ENCODE data around the gene WDR20. TPM values are rescaled to one million over a fixed set of nuclear protein-coding genes. Genes with fewer than 3 reads are reported as not detected.

Gene WDR20
- total and polyA plus RNA-seq, 10 of the 15 experiments (the other 5 are each of a cell fraction or from before 2014, with no cell fraction given), result 9.1 to 25.9 (median 18.4) TPM

GRCh38 chr14:102178806-102179205, 39.1 kb downstream of the WDR20 start:
- ChIA-PET CTCF (no interaction called here), RAD21 (ENCODE audit: unreplicated experiment) (no interaction called here), SMC1A (ENCODE audit: uncharacterized antibody, unreplicated experiment) (no interaction called here), POLR2A (no interaction called here)
- WGBS (ENCODE audit: insufficient coverage, insufficient replicate concordance, low lambda C conversion rate, missing lambda C conversion rate), result over 99% methylated on average over 5 of the region's 5 CpGs
- Histone ChIP-seq H4K20me1 (ENCODE audit: control insufficient read depth, insufficient read depth) (no peaks in the 10 kb centered on the region; the same call in 1 of the 2 replicates), H3K9ac (ENCODE audit: control insufficient read depth, insufficient read depth, low read length) (no peak overlapping the region), H3K27me3 (replicated peaks in 1 of 2; ENCODE audit: control insufficient read depth in 2 of 2, insufficient read depth in 2 of 2, low read length in 1 of 2) (no peaks in the 10 kb centered on the region), H3K36me3 (ENCODE audit: control insufficient read depth in 2 of 2, insufficient read depth in 2 of 2, low read length in 1 of 2) (peaks cover 0 to 5% of the 10 kb centered on the region in 2 experiments; a peak in 1 of 4 replicates), H3K79me2 (ENCODE audit: control insufficient read depth, insufficient read depth, low read length) (peaks cover 46% of the 10 kb centered on the region), H3K4me2 (ENCODE audit: control insufficient read depth, insufficient read depth) (no peak overlapping the region), H3K4me3 (no peak overlapping the region), H3K4me1 (ENCODE audit: control insufficient read depth, insufficient read depth, low read length) (peaks cover 10% of the 10 kb centered on the region), H2AFZ (ENCODE audit: control insufficient read depth, low read depth, low read length) (no peak overlapping the region), H3K27ac (ENCODE audit: control insufficient read depth, insufficient read depth) (no peak overlapping the region), H3K9me3 (replicated peaks; ENCODE audit: control insufficient read depth, insufficient read depth, low read length) (no peaks in the 10 kb centered on the region)
- intact Hi-C loops (cut with micrococcal nuclease; ENCODE audit: unreplicated experiment) (no loop called here), in situ Hi-C loops (cut with MboI) (no loop called here)
- DNase-seq (ENCODE audit: low read depth, low spot score) (no peak), ATAC-seq (no peak), FAIRE-seq (no peak)
- TF ChIP-seq YY1 (IDR thresholded peaks at IDR 0.05; ENCODE audit: low read depth, low read length) (no peak), FOXK2 (IDR thresholded peaks at IDR 0.05) (no peak), BMI1 (IDR thresholded peaks at IDR 0.05; ENCODE audit: borderline replicate concordance) (no peak)
- no TSS peak for BruUV-seq (replicated peaks)

DNA sequence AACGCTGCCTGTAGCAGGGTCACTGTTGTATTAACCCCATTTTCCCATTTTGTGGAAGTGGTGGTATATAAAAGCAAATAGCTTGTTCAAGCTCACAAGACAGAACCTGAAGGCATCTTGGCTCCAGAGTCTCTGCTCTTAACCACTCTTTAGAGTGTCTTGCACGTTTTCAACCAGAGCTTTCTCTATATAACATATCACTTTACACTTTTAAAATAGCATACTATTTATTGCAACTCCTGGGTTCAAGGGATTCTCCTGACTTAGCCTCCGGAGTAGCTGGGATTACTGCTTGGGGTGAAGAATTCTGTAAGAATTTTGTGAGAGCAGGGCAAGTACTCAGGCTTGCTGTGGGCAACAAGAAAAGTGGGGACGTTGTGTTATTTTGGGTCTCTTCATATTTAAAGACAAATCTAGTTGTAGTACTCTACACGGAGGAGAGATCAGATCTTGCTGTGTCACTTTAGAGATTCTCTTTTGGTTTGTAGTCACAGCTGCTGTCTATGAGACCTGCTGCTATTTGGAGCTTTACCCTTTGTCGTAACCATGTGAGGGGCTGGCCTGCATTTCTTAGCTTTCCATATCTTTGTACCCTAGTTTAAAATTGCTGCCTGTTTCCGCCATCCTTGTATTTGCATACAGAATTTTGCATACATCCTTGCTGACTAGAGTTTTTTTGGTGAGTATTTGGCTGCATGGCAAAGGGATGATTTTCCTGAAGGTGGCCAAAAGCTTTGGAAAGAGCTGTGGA, 40.7 kb downstream of the WDR20 start:
- ChIA-PET SMC1A (ENCODE audit: uncharacterized antibody, unreplicated experiment) (interaction anchor here (1.1 to 2.8 kb wide), 5 partner anchors 9 to 38 kb away, joined by 3 to 9 read pairs (median 4); no protein-coding TSS in a partner anchor), POLR2A (interaction anchor here (0.6 to 1.8 kb wide), 3 partner anchors 12 to 125 kb away, joined by 3 to 6 read pairs (median 3); partner anchors contain the start of gene MOK), CTCF (interaction anchor here (1.8 kb wide), 1 partner anchor 35 kb away, joined by 5 read pairs; no protein-coding TSS in a partner anchor), RAD21 (ENCODE audit: unreplicated experiment) (no interaction called here)
- DNase-seq (ENCODE audit: low read depth, low spot score) (no peak), FAIRE-seq (no peak), ATAC-seq (peak; percentile 41; the same call in 2 of the 3 replicates)
- Histone ChIP-seq H3K27me3 (replicated peaks in 1 of 2; ENCODE audit: control insufficient read depth in 2 of 2, insufficient read depth in 2 of 2, low read length in 1 of 2) (no peaks in the 10 kb centered on the region), H2AFZ (ENCODE audit: control insufficient read depth, low read depth, low read length) (no peak overlapping the region), H3K36me3 (ENCODE audit: control insufficient read depth in 2 of 2, insufficient read depth in 2 of 2, low read length in 1 of 2) (peaks cover 0 to 5% of the 10 kb centered on the region in 2 experiments; a peak in 2 of 4 replicates), H3K9ac (ENCODE audit: control insufficient read depth, insufficient read depth, low read length) (no peak overlapping the region), H3K79me2 (ENCODE audit: control insufficient read depth, insufficient read depth, low read length) (peaks cover 53% of the 10 kb centered on the region), H3K4me2 (ENCODE audit: control insufficient read depth, insufficient read depth) (peak overlapping the region; percentile 41), H3K4me1 (ENCODE audit: control insufficient read depth, insufficient read depth, low read length) (peaks cover 10% of the 10 kb centered on the region), H3K9me3 (replicated peaks; ENCODE audit: control insufficient read depth, insufficient read depth, low read length) (no peaks in the 10 kb centered on the region), H4K20me1 (ENCODE audit: control insufficient read depth, insufficient read depth) (no peaks in the 10 kb centered on the region; the same call in 1 of the 2 replicates), H3K4me3 (no peak overlapping the region), H3K27ac (ENCODE audit: control insufficient read depth, insufficient read depth) (peak overlapping the region; percentile 20; the same call in 1 of the 2 replicates)
- intact Hi-C loops (cut with micrococcal nuclease; ENCODE audit: unreplicated experiment) (no loop called here), in situ Hi-C loops (cut with MboI) (no loop called here)
- 37% methylated on average over 7 of the region's 7 CpGs for WGBS (ENCODE audit: insufficient coverage, insufficient replicate concordance, low lambda C conversion rate, missing lambda C conversion rate)
- no TSS peak for BruUV-seq (replicated peaks)
- TF ChIP-seq SP1 (IDR thresholded peaks at IDR 0.05; ENCODE audit: low read depth, low read length) (no peak), EZH2 (IDR thresholded peaks at IDR 0.05; ENCODE audit: borderline replicate concordance, control insufficient read depth, low read depth, low read length) (no peak), USF2 (IDR thresholded peaks at IDR 0.05; ENCODE audit: borderline replicate concordance, low read depth, low read length) (no peak), HDAC2 (IDR thresholded peaks at IDR 0.05) (no peak), POU2F2 (IDR thresholded peaks at IDR 0.05; ENCODE audit: borderline replicate concordance, low read depth, low read length) (0 out of 3 replicates have a peak, but pooled peaks have one; percentile 62), ZNF274 (IDR thresholded peaks at IDR 0.05; ENCODE audit: insufficient read depth, insufficient read length) (no peak), SRF (IDR thresholded peaks at IDR 0.05; ENCODE audit: low read depth in 2 of 2, low read length in 2 of 2) (no peak)
- TF ChIP-seq, protein P1, sequence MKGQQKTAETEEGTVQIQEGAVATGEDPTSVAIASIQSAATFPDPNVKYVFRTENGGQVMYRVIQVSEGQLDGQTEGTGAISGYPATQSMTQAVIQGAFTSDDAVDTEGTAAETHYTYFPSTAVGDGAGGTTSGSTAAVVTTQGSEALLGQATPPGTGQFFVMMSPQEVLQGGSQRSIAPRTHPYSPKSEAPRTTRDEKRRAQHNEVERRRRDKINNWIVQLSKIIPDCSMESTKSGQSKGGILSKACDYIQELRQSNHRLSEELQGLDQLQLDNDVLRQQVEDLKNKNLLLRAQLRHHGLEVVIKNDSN (IDR thresholded peaks at IDR 0.05; ENCODE audit: borderline replicate concordance, extremely low read length, insufficient read depth, low read depth, low read length), result no peak
- TF ChIP-seq, protein P2, sequence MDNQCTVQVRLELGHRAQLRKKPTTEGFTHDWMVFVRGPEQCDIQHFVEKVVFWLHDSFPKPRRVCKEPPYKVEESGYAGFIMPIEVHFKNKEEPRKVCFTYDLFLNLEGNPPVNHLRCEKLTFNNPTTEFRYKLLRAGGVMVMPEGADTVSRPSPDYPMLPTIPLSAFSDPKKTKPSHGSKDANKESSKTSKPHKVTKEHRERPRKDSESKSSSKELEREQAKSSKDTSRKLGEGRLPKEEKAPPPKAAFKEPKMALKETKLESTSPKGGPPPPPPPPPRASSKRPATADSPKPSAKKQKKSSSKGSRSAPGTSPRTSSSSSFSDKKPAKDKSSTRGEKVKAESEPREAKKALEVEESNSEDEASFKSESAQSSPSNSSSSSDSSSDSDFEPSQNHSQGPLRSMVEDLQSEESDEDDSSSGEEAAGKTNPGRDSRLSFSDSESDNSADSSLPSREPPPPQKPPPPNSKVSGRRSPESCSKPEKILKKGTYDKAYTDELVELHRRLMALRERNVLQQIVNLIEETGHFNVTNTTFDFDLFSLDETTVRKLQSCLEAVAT (IDR thresholded peaks at IDR 0.05), result no peak

All from GM12878 (cell line).